Endothelial cell of umbilical vein (primary cell): ENCODE measurements around the gene SGTB. TPM values are rescaled to one million over a fixed set of nuclear protein-coding genes. Genes with fewer than 3 reads are reported as not detected.

ENCODE experiments used
- BruUV-seq: library from RNA; stranded (reverse); fragments of 400-500 nt; replicated peaks from 2 replicates; lab custom pipeline; 2021; lab: Mats Ljungman, UMichigan
- CTCF ChIA-PET: fragments of 300-600, 350-600 bp; sonication (Branson Sonifier 250); formaldehyde crosslinking; loops from one replicate; lab custom pipeline; 2021; ENCODE audit warnings: antibody characterized with exemption, inconsistent platforms; lab: Charles Lee
- POLR2A ChIA-PET: fragments of 300-600, 350-600 bp; sonication (Branson Sonifier 250); formaldehyde crosslinking; loops from one replicate; lab custom pipeline; 2021; ENCODE audit warnings: antibody characterized with exemption, inconsistent platforms; lab: Charles Lee
- DNase-seq: peaks from one replicate; pipeline ENCODE4 v3.0.0-alpha.2; 2011; ENCODE audit warnings: low read depth, low spot score
- FAIRE-seq: peaks from 2 replicates; lab custom pipeline; 2011; peaks lifted over from hg19 to GRCh38; lab: Jason Lieb, UNC
- H2AFZ ChIP-seq: 2 replicates; pipeline ENCODE4 v1.6.0; 2012; ENCODE audit warnings: low read depth, low read length, control low read depth, inconsistent platforms
- H3K27ac ChIP-seq: 2 replicates; pipeline ENCODE4 v1.5.1; 2011; ENCODE audit warnings: low read depth, mild to moderate bottlenecking, control low read depth, low read length, moderate library complexity; ENCODE audit not compliant: insufficient read depth
- H3K27me3 ChIP-seq, 2 experiments: 2 replicates each; pipeline versions ENCODE4 v1.6.0 to v1.6.1; 2011; ENCODE audit warnings: low read length in 2 of 2, mixed read lengths in 1 of 2; ENCODE audit not compliant: control insufficient read depth in 2 of 2, insufficient read depth in 2 of 2
- H3K36me3 ChIP-seq, 2 experiments: 2 replicates in 1 of 2; 3 replicates in 1 of 2; pipeline ENCODE4 v1.5.1; 2011; ENCODE audit warnings: low read length in 2 of 2, mild to moderate bottlenecking in 1 of 2, moderate library complexity in 1 of 2; ENCODE audit not compliant: control insufficient read depth in 2 of 2, insufficient read depth in 2 of 2; ENCODE audit errors: extremely low read depth in 1 of 2
- H3K4me1 ChIP-seq: 3 replicates; pipeline ENCODE4 v1.5.1; 2011; ENCODE audit warnings: mild to moderate bottlenecking, low read length; ENCODE audit not compliant: control insufficient read depth, insufficient read depth; ENCODE audit errors: extremely low read depth
- H3K4me2 ChIP-seq: 2 replicates; pipeline ENCODE4 v1.6.1; 2011; ENCODE audit warnings: low read length, control low read depth, mixed read lengths; ENCODE audit not compliant: insufficient read depth
- H3K4me3 ChIP-seq, 3 experiments: fragments of 200-600 bp in 1 of 3; sonication (generic), shearing (Covaris generic) in 1 of 3; replicated peaks in 1 of 3; 2 replicates each; pipeline ENCODE4 v1.5.1; 2011 to 2016; ENCODE audit warnings: control low read depth in 3 of 3, low read length in 3 of 3, mild to moderate bottlenecking in 2 of 3, inconsistent platforms in 1 of 3, low read depth in 1 of 3, moderate library complexity in 1 of 3; ENCODE audit not compliant: insufficient read depth in 1 of 3
- H3K79me2 ChIP-seq: 2 replicates; pipeline ENCODE4 v1.6.0; 2012; ENCODE audit warnings: low read length, inconsistent platforms; ENCODE audit not compliant: control insufficient read depth, insufficient read depth
- H3K9ac ChIP-seq: replicated peaks from 2 replicates; pipeline ENCODE3; 2011; ENCODE audit warnings: low read length, control low read depth; ENCODE audit not compliant: insufficient read depth; ENCODE audit errors: extremely low read depth
- H3K9me1 ChIP-seq: replicated peaks from 3 replicates; pipeline ENCODE4 v1.6.0; 2011; ENCODE audit warnings: mild to moderate bottlenecking, low read length; ENCODE audit not compliant: control insufficient read depth, insufficient read depth; ENCODE audit errors: extremely low read depth
- H3K9me3 ChIP-seq: replicated peaks from 2 replicates; pipeline ENCODE4 v1.5.1; 2012; ENCODE audit warnings: low read length, inconsistent platforms; ENCODE audit not compliant: control insufficient read depth, insufficient read depth
- H4K20me1 ChIP-seq: replicated peaks from 2 replicates; pipeline ENCODE3; 2011; ENCODE audit warnings: mild to moderate bottlenecking, low read length; ENCODE audit not compliant: control insufficient read depth, insufficient read depth; ENCODE audit errors: extremely low read depth
- GATA2 ChIP-seq: IDR thresholded peaks from 2 replicates; pipeline ENCODE4 v1.7.0; 2011; ENCODE audit warnings: low read depth, mild to moderate bottlenecking, moderate library complexity, mixed read lengths, low read length; ENCODE audit not compliant: insufficient read length, insufficient read depth
- JUN ChIP-seq: IDR thresholded peaks from 2 replicates; pipeline ENCODE4 v1.6.1; 2011; ENCODE audit warnings: borderline replicate concordance, low read depth; ENCODE audit not compliant: insufficient read length, insufficient read depth
- MAX ChIP-seq: IDR thresholded peaks from 2 replicates; pipeline ENCODE4 v1.6.1; 2011; ENCODE audit not compliant: insufficient read depth, insufficient read length
- MYC ChIP-seq: IDR thresholded peaks from one replicate; pipeline ENCODE4 v1.6.1; 2011; ENCODE audit warnings: mild to moderate bottlenecking, low read depth, low read length
- dilution Hi-C: fragments of 300-500 bp; cut with MboI; formaldehyde crosslinking; loops from one replicate; pipeline ENCODE4 v1.15.0; 2019; ENCODE audit warnings: low sequenced_read_pairs; ENCODE audit not compliant: extremely low pct_ligation_motif_present
- intact Hi-C: fragments of 100-400 bp; cut with micrococcal nuclease; formaldehyde crosslinking; loops from one replicate; pipeline ENCODE4 v1.10.0; 2022
- polyA plus RNA-seq, 4 experiments: library from polyadenylated mRNA; depleted of rRNA in 3 of 4; stranded (reverse) in 3 of 4; unstranded in 1 of 4; fragments of >200 nt; gene quantifications; 2 replicates each; pipeline versions ENCODE4 v1.2.1 to v1.2.3, GENCODE V29; 2011 to 2012; ENCODE audit warnings: missing spikeins in 1 of 4
- total RNA-seq: library from RNA; stranded (reverse); gene quantifications from 2 replicates; pipeline ENCODE4 v1.2.3, GENCODE V29; 2021

The SGTB gene
- total and polyA plus RNA-seq, 2 donors (not counting 3 experiments of a cell fraction or from before 2014, with no cell fraction given), result 3.1 to 14.1 TPM

- CTCF ChIA-PET, result interaction anchor here (1.0 to 3.0 kb wide), 7 partner anchors 9 to 917 kb away, joined by 3 to 10 read pairs (median 5); partner anchors contain the start of gene TRIM23
- H3K4me3 ChIP-seq, result no peak overlapping the region
- no TSS peak for BruUV-seq
- no peaks in the 10 kb centered on the region for H3K27me3 ChIP-seq
- dilution Hi-C loops (no loop called here), intact Hi-C loops (loop anchor here (10.0 kb wide), 1 partner anchor 417 kb away; the partner anchor contains the start of gene SREK1)
- H3K9me1 ChIP-seq, result no peaks in the 10 kb centered on the region
- no peak for TF ChIP-seq MYC
- TF ChIP-seq GATA2, result no peak
- no peak for TF ChIP-seq JUN
- TF ChIP-seq MAX, result no peak
- no peak overlapping the region for H2AFZ ChIP-seq
- DNase-seq (peak; percentile 44), FAIRE-seq (peak; percentile 70)
- H3K36me3 ChIP-seq, result no peaks in the 10 kb centered on the region
- H4K20me1 ChIP-seq, result peaks cover 3% of the 10 kb centered on the region
- peak overlapping the region; percentile 73 for H3K27ac ChIP-seq
- peaks cover 44% of the 10 kb centered on the region for H3K4me1 ChIP-seq
- H3K79me2 ChIP-seq, result peaks cover 60% of the 10 kb centered on the region
- H3K9ac ChIP-seq, result peak overlapping the region; percentile 31
- H3K9me3 ChIP-seq, result no peaks in the 10 kb centered on the region
- POLR2A ChIA-PET, result interaction anchor here (0.7 kb wide), 1 partner anchor 68 kb away, joined by 4 read pairs; no protein-coding TSS in a partner anchor
- H3K4me2 ChIP-seq, result peak overlapping the region; percentile 3
Observed at GRCh38 chr5:65727491-65728156, 5.7 kb upstream of the SGTB start.
